ENCODE results near the gene SUCLG2. TPM values are rescaled to one million over a fixed set of nuclear protein-coding genes. Genes with fewer than 3 reads are reported as not detected.

SUCLG2 gene
- total RNA-seq, 1 donor from 2014 or later = 53.8 TPM

GRCh38 chr3:67646586-67647234, 7.7 kb downstream of the SUCLG2 start:
- Histone ChIP-seq H3K27ac (no peak overlapping the region), H3K27me3 (no peaks in the 10 kb centered on the region), H3K4me1 (peaks cover 16% of the 10 kb centered on the region), H3K4me3 (no peak overlapping the region), H3K9me3 (no peaks in the 10 kb centered on the region), H3K36me3 (no peaks in the 10 kb centered on the region)
- DNase-seq (no peak), ATAC-seq (no peak)
- intact Hi-C loops (cut with DNase I) = no loop called here
- no peak for TF ChIP-seq CTCF (IDR thresholded peaks at IDR 0.05)

- no peak for DNase-seq
- no peak for TF ChIP-seq CTCF (IDR thresholded peaks at IDR 0.05)
- Histone ChIP-seq H3K4me3 (no peak overlapping the region), H3K27ac (no peak overlapping the region), H3K27me3 (no peaks in the 10 kb centered on the region), H3K9me3 (no peaks in the 10 kb centered on the region), H3K36me3 (no peaks in the 10 kb centered on the region), H3K4me1 (peaks cover 13% of the 10 kb centered on the region)
- no peak for ATAC-seq
- intact Hi-C loops (cut with DNase I) = no loop called here
These were observed 9.6 kb downstream of the SUCLG2 start for GRCh38 chr3:67644827-67645226.

GRCh38 chr3:67642734-67643133, 11.7 kb downstream of the SUCLG2 start:
- peaks cover 8% of the 10 kb centered on the region for H3K4me1 ChIP-seq
- H3K36me3 ChIP-seq = no peaks in the 10 kb centered on the region
- no peak overlapping the region for H3K27ac ChIP-seq
- no peak for TF ChIP-seq CTCF (IDR thresholded peaks at IDR 0.05)
- no peak overlapping the region for H3K4me3 ChIP-seq
- ATAC-seq (no peak), DNase-seq (no peak)
- intact Hi-C loops (cut with DNase I) = no loop called here
- no peaks in the 10 kb centered on the region for H3K9me3 ChIP-seq
- no peaks in the 10 kb centered on the region for H3K27me3 ChIP-seq

GRCh38 chr3:67642190-67642589, 12.2 kb downstream of the SUCLG2 start:
- Histone ChIP-seq H3K9me3 (no peaks in the 10 kb centered on the region), H3K27me3 (no peaks in the 10 kb centered on the region), H3K4me1 (peaks cover 10% of the 10 kb centered on the region), H3K27ac (no peak overlapping the region), H3K36me3 (no peaks in the 10 kb centered on the region), H3K4me3 (no peak overlapping the region)
- intact Hi-C loops (cut with DNase I) = no loop called here
- no peak for TF ChIP-seq CTCF (IDR thresholded peaks at IDR 0.05)
- DNase-seq (no peak), ATAC-seq (no peak)

- intact Hi-C loops (cut with DNase I) = no loop called here
- H3K9me3 ChIP-seq = no peaks in the 10 kb centered on the region
- no peaks in the 10 kb centered on the region for H3K36me3 ChIP-seq
- TF ChIP-seq CTCF (IDR thresholded peaks at IDR 0.05) = no peak
- peaks cover 10% of the 10 kb centered on the region for H3K4me1 ChIP-seq
- H3K4me3 ChIP-seq = no peak overlapping the region
- no peak overlapping the region for H3K27ac ChIP-seq
- ATAC-seq (no peak), DNase-seq (no peak)
- H3K27me3 ChIP-seq = no peaks in the 10 kb centered on the region
These were observed 13.0 kb downstream of the SUCLG2 start for GRCh38 chr3:67641451-67641850.

All from upper lobe of right lung (tissue), 1 donor.